ENCODE data around the gene SSUH2. TPM values are rescaled to one million over a fixed set of nuclear protein-coding genes. Genes with fewer than 3 reads are reported as not detected.

The SSUH2 gene
- total and polyA plus RNA-seq, 2 of the 4 experiments (the other 2 are of a cell fraction): 0.10 TPM; not detected in 1

- no peaks in the 10 kb centered on the region for H3K79me1 ChIP-seq (ENCODE audit: low read depth in 1 of 2, low read length in 2 of 2)
- dilution Hi-C loops (cut with HindIII; ENCODE audit: low sequenced_read_pairs, unreplicated experiment) (no loop called here), in situ Hi-C loops (cut with MboI; ENCODE audit: low sequenced_read_pairs) (loop anchor here (5.0 kb wide), 1 partner anchor 181 kb away; no protein-coding TSS in a partner anchor), intact Hi-C loops (cut with micrococcal nuclease) (loop anchor here (1.0 to 5.0 kb wide), 4 partner anchors 46 to 301 kb away; partner anchors contain the start of gene LMCD1)
- peaks cover 32% of the 10 kb centered on the region for H3K4me1 ChIP-seq (ENCODE audit: control insufficient read depth, insufficient read depth, low read length)
- peak overlapping the region; percentile 83; the same call in 1 of the 2 replicates for H4K5ac ChIP-seq (ENCODE audit: low read depth, low read length)
- peak overlapping the region; percentile 90 for H4K91ac ChIP-seq (ENCODE audit: insufficient read depth, low read depth, low read length)
- H3K9me3 ChIP-seq (ENCODE audit: control insufficient read depth, insufficient read depth, low read length): 0 out of 2 replicates have a peak, but pooled peaks cover 2% of the 10 kb centered on the region
- H2BK15ac ChIP-seq (ENCODE audit: low read depth, low read length): peak overlapping the region; percentile 61; the same call in 2 of the 3 replicates
- H3K14ac ChIP-seq (replicated peaks; ENCODE audit: low read depth, low read length): peak overlapping the region; percentile 57; the same call in 1 of the 2 replicates
- no peaks in the 10 kb centered on the region for H4K20me1 ChIP-seq (ENCODE audit: insufficient read depth, low read length)
- peak overlapping the region; percentile 94 for H2BK20ac ChIP-seq (ENCODE audit: low read depth, low read length)
- peak overlapping the region; percentile 83 for H3K18ac ChIP-seq (ENCODE audit: low read depth, low read length)
- peak overlapping the region; percentile 51; the same call in 1 of the 2 replicates for H3K56ac ChIP-seq (ENCODE audit: extremely low read depth, insufficient read depth, low read length)
- H3K9ac ChIP-seq (ENCODE audit: low read depth, low read length): no peak overlapping the region
- H3K27ac ChIP-seq (ENCODE audit: insufficient read depth, low read length): no peak overlapping the region
- H3K4ac ChIP-seq (ENCODE audit: low read depth, low read length): peak overlapping the region; percentile 86
- H3K4me3 ChIP-seq (ENCODE audit: insufficient read depth, low read depth, low read length): no peak overlapping the region
- peak overlapping the region; percentile 83 for H2AFZ ChIP-seq (replicated peaks; ENCODE audit: low read length, poor library complexity)
- POLR2A ChIA-PET (ENCODE audit: unreplicated experiment): no interaction called here
- peak overlapping the region in 1 of 2 experiments; percentile 86; a peak in 3 of 4 replicates for H4K8ac ChIP-seq (ENCODE audit: low read depth in 2 of 2, low read length in 2 of 2)
- 55% methylated on average over 4 of the region's 24 CpGs; no CpG with 5 or more reads in 1 of the 2 experiments for WGBS, 2 experiments (ENCODE audit: extremely low coverage in 2 of 2, insufficient read length in 1 of 2)
- H3K23ac ChIP-seq (ENCODE audit: low read depth, low read length): no peak overlapping the region
- peak overlapping the region; percentile 94 for H2BK120ac ChIP-seq (ENCODE audit: low read depth, low read length)
- DNase-seq: peak; percentile 70
- no peak overlapping the region for H3K4me2 ChIP-seq (ENCODE audit: low read depth, low read length)
- H3K27me3 ChIP-seq (ENCODE audit: control insufficient read depth, insufficient read depth, low read length): no peaks in the 10 kb centered on the region; the same call in 1 of the 2 replicates
- no peaks in the 10 kb centered on the region for H3K36me3 ChIP-seq (ENCODE audit: control insufficient read depth, insufficient read depth, low read length)
- ATAC-seq (ENCODE audit: low read depth): peak; percentile 91
- peak overlapping the region; percentile 57 for H2AK9ac ChIP-seq (replicated peaks; ENCODE audit: low read depth, low read length, poor library complexity)
- BruUV-seq (replicated peaks): no TSS peak
- H2BK5ac ChIP-seq (ENCODE audit: low read depth, low read length, poor library complexity, severe bottlenecking): peak overlapping the region; percentile 29
- peaks cover 20% of the 10 kb centered on the region for H3K9me1 ChIP-seq (ENCODE audit: insufficient read depth, low read length)
- peak overlapping the region; percentile 93 for H2AK5ac ChIP-seq (ENCODE audit: low read depth, low read length)
- CTCF ChIA-PET: interaction anchor here (0.6 to 1.5 kb wide), 10 partner anchors 12 to 801 kb away, joined by 3 to 7 read pairs (median 4); partner anchors contain the start of gene LMCD1
- TF ChIP-seq FOS (IDR thresholded peaks at IDR 0.05; ENCODE audit: low read depth, low read length) (no peak), MAZ (IDR thresholded peaks at IDR 0.05; ENCODE audit: borderline replicate concordance, low read depth, low read length) (peak; percentile 60), RAD21 (IDR thresholded peaks at IDR 0.05; ENCODE audit: low read length) (peak; percentile 94), NFE2L2 (IDR thresholded peaks at IDR 0.05; ENCODE audit: low read depth, low read length) (no peak), MXI1 (IDR thresholded peaks at IDR 0.05; ENCODE audit: borderline replicate concordance, low read depth, low read length) (no peak), CEBPB (IDR thresholded peaks at IDR 0.05; ENCODE audit: low read depth, low read length) (no peak), RCOR1 (IDR thresholded peaks at IDR 0.05; ENCODE audit: insufficient replicate concordance, low read length) (no peak), CHD1 (IDR thresholded peaks at IDR 0.05; ENCODE audit: low read depth, low read length) (no peak), BHLHE40 (IDR thresholded peaks at IDR 0.05; ENCODE audit: low read depth, low read length) (no peak), RFX5 (IDR thresholded peaks at IDR 0.05; ENCODE audit: low read depth, low read length) (no peak), MAFK (IDR thresholded peaks at IDR 0.05; ENCODE audit: low read depth, low read length) (no peak), POLR2A (IDR thresholded peaks at IDR 0.05; ENCODE audit: low read depth, low read length) (no peak)
- TF ChIP-seq, protein P1, sequence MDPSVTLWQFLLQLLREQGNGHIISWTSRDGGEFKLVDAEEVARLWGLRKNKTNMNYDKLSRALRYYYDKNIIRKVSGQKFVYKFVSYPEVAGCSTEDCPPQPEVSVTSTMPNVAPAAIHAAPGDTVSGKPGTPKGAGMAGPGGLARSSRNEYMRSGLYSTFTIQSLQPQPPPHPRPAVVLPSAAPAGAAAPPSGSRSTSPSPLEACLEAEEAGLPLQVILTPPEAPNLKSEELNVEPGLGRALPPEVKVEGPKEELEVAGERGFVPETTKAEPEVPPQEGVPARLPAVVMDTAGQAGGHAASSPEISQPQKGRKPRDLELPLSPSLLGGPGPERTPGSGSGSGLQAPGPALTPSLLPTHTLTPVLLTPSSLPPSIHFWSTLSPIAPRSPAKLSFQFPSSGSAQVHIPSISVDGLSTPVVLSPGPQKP (IDR thresholded peaks at IDR 0.05; ENCODE audit: borderline replicate concordance, low read depth, low read length): no peak
- TF ChIP-seq, protein P2, sequence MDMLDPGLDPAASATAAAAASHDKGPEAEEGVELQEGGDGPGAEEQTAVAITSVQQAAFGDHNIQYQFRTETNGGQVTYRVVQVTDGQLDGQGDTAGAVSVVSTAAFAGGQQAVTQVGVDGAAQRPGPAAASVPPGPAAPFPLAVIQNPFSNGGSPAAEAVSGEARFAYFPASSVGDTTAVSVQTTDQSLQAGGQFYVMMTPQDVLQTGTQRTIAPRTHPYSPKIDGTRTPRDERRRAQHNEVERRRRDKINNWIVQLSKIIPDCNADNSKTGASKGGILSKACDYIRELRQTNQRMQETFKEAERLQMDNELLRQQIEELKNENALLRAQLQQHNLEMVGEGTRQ (IDR thresholded peaks at IDR 0.05; ENCODE audit: low read depth, low read length): no peak
Measured at GRCh38 chr3:8622873-8623691, 21.5 kb downstream of the SSUH2 start.
